Neural cell (in vitro differentiated cells): ENCODE measurements around the gene EQTN. TPM values are rescaled to one million over a fixed set of nuclear protein-coding genes. Genes with fewer than 3 reads are reported as not detected.

ENCODE experiments used
- H2AFZ ChIP-seq: fragments of 200-600, 300-800 bp; sonication (generic), shearing (Covaris generic); 2 replicates; pipeline ENCODE4 v1.6.0; 2014; ENCODE audit warnings: low read depth, mild to moderate bottlenecking, antibody characterized with exemption, low read length, moderate library complexity
- H3F3A ChIP-seq: fragments of 200-600 bp; shearing (Covaris generic); 2 replicates; pipeline ENCODE4 v1.6.1; 2016; ENCODE audit warnings: mild to moderate bottlenecking, moderate library complexity, mixed read lengths, antibody characterized with exemption, low read length; ENCODE audit not compliant: insufficient read depth, poor library complexity, severe bottlenecking
- H3K27ac ChIP-seq: fragments of 200-600, 300-800 bp; sonication (generic), shearing (Covaris generic); 2 replicates; pipeline ENCODE4 v1.5.1; 2014; ENCODE audit warnings: mild to moderate bottlenecking, low read length, moderate library complexity
- H3K27me3 ChIP-seq: fragments of 300-800, 200-600 bp; sonication (generic), shearing (Covaris generic); 2 replicates; pipeline ENCODE4 v1.6.0; 2014; ENCODE audit warnings: mild to moderate bottlenecking, low read depth, low read length, moderate library complexity; ENCODE audit not compliant: insufficient read depth
- H3K36me3 ChIP-seq: fragments of 300-800, 200-600 bp; sonication (generic), shearing (Covaris generic); 2 replicates; pipeline ENCODE4 v1.5.1; 2014; ENCODE audit warnings: mild to moderate bottlenecking, antibody characterized with exemption, low read length, moderate library complexity; ENCODE audit not compliant: insufficient read depth
- H3K4me2 ChIP-seq: fragments of 300-800, 200-600 bp; sonication (generic), shearing (Covaris generic); 2 replicates; pipeline ENCODE4 v1.6.0; 2014; ENCODE audit warnings: mild to moderate bottlenecking, low read length
- H3K4me3 ChIP-seq: fragments of 300-800, 200-600 bp; sonication (generic), shearing (Covaris generic); 2 replicates; pipeline ENCODE4 v1.5.1; 2014; ENCODE audit warnings: mild to moderate bottlenecking, low read length, moderate library complexity
- H3K79me2 ChIP-seq: fragments of 200-600 bp; shearing (Covaris generic); replicated peaks from 2 replicates; pipeline ENCODE4 v1.6.0; 2014; ENCODE audit warnings: mild to moderate bottlenecking, low read length, moderate library complexity; ENCODE audit not compliant: insufficient read depth
- H3K9ac ChIP-seq: fragments of 300-800, 200-600 bp; sonication (generic), shearing (Covaris generic); 2 replicates; pipeline ENCODE4 v1.6.1; 2016; ENCODE audit warnings: mild to moderate bottlenecking, low read length, mixed read lengths
- H3K9me2 ChIP-seq: fragments of 200-600 bp; shearing (Covaris generic); 2 replicates; pipeline ENCODE4 v1.6.1; 2016; ENCODE audit warnings: mild to moderate bottlenecking, low read length, mixed read lengths; ENCODE audit not compliant: insufficient read depth
- H3K9me3 ChIP-seq: fragments of 200-600, 300-800 bp; sonication (generic), shearing (Covaris generic); 2 replicates; pipeline ENCODE4 v1.6.1; 2016; ENCODE audit warnings: mild to moderate bottlenecking, mixed run types, low read length, moderate library complexity, mixed read lengths
- H4K20me1 ChIP-seq: fragments of 200-600 bp; shearing (Covaris generic); 2 replicates; pipeline ENCODE4 v1.6.1; 2016; ENCODE audit warnings: mild to moderate bottlenecking, mixed run types; ENCODE audit not compliant: insufficient read depth
- EP300 ChIP-seq: fragments of 450-650 bp; conservative IDR thresholded peaks from 2 replicates; pipeline ENCODE4 v1.6.1; 2014; ENCODE audit warnings: antibody characterized with exemption, mild to moderate bottlenecking, moderate library complexity; ENCODE audit not compliant: poor library complexity, severe bottlenecking
- EZH2 ChIP-seq: fragments of 200-600, 300-800 bp; shearing (Covaris generic), sonication (generic); IDR thresholded peaks from 2 replicates; pipeline ENCODE4 v1.6.1; 2014; ENCODE audit warnings: antibody characterized with exemption, low read length, borderline replicate concordance, mild to moderate bottlenecking; ENCODE audit not compliant: insufficient read depth, poor library complexity, severe bottlenecking
- MXI1 ChIP-seq: fragments of 450-650 bp; conservative IDR thresholded peaks from 2 replicates; pipeline ENCODE4 v1.6.1; 2014; ENCODE audit warnings: antibody characterized with exemption, mild to moderate bottlenecking; ENCODE audit not compliant: poor library complexity, severe bottlenecking
- POLR2AphosphoS5 ChIP-seq: IDR thresholded peaks from 2 replicates; pipeline ENCODE4 v1.6.1; 2012
- RAD21 ChIP-seq: fragments of 450-650 bp; conservative IDR thresholded peaks from 2 replicates; pipeline ENCODE4 v1.6.1; 2014; ENCODE audit warnings: antibody characterized with exemption, mild to moderate bottlenecking, moderate library complexity
- SMC3 ChIP-seq: fragments of 450-650 bp; conservative IDR thresholded peaks from 2 replicates; pipeline ENCODE4 v1.6.1; 2014; ENCODE audit warnings: antibody characterized with exemption, mild to moderate bottlenecking, moderate library complexity; ENCODE audit not compliant: poor library complexity
- TAF1 ChIP-seq: IDR thresholded peaks from 2 replicates; pipeline ENCODE4 v1.6.1; 2012; ENCODE audit warnings: low read depth
- polyA plus RNA-seq: library from polyadenylated mRNA; depleted of rRNA; stranded (reverse); fragments of >200 nt; gene quantifications from 2 replicates; pipeline ENCODE4 v1.2.3, GENCODE V29; 2014
- TF ChIP-seq, protein P1 (sequence below): IDR thresholded peaks from 2 replicates; pipeline ENCODE4 v1.6.1; 2012; ENCODE audit warnings: borderline replicate concordance
- TF ChIP-seq, protein P2 (sequence below): fragments of 450-650 bp; IDR thresholded peaks from 2 replicates; pipeline ENCODE4 v1.5.1; 2014; ENCODE audit warnings: antibody characterized with exemption, mild to moderate bottlenecking, moderate library complexity; ENCODE audit not compliant: poor library complexity, severe bottlenecking

EQTN gene
- polyA plus RNA-seq, 1 donor from 2014 or later, result not detected

DNA sequence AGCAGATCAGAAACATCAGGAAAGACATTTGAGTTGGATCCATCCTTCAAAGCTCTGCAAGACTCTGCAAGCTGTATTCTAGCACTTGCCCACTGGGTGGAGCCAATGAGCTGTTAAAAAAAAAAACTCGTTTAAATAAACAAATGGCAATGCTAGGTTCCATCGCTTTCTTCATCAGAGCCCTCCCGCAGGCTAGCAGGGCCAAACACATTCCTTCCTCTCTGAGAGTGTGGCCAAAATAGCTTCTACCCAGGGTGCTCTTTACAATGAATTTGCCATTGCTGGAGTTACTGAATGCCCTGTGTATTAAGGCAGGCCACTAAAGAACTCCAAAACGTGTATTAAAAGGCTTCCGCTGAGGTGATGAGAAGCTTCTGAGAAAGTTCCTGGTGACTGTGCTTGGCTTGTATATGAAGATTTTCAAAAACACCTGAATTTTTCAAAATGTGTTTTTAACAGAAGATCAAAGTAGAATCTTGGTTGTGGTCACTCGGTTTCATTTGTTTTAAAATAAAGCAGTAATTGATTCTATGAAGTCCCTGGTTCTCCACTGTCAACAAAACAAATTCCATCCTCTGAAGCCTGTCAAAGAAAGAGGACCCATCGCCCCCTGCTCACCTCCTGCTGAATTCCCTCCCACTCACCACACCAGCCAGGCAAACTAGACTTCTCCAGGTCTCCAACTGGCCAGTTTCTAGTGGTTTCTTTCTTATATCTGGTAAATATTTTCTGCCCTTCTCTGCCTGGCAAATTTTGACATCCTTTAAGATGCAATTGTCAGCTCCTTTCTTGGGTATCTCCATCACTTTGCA, 36.5 kb upstream of the EQTN start:
- no peak overlapping the region for H3K4me3 ChIP-seq
- H3K9ac ChIP-seq, result no peak overlapping the region
- H3K9me2 ChIP-seq, result no peaks in the 10 kb centered on the region
- TF ChIP-seq, protein P1, sequence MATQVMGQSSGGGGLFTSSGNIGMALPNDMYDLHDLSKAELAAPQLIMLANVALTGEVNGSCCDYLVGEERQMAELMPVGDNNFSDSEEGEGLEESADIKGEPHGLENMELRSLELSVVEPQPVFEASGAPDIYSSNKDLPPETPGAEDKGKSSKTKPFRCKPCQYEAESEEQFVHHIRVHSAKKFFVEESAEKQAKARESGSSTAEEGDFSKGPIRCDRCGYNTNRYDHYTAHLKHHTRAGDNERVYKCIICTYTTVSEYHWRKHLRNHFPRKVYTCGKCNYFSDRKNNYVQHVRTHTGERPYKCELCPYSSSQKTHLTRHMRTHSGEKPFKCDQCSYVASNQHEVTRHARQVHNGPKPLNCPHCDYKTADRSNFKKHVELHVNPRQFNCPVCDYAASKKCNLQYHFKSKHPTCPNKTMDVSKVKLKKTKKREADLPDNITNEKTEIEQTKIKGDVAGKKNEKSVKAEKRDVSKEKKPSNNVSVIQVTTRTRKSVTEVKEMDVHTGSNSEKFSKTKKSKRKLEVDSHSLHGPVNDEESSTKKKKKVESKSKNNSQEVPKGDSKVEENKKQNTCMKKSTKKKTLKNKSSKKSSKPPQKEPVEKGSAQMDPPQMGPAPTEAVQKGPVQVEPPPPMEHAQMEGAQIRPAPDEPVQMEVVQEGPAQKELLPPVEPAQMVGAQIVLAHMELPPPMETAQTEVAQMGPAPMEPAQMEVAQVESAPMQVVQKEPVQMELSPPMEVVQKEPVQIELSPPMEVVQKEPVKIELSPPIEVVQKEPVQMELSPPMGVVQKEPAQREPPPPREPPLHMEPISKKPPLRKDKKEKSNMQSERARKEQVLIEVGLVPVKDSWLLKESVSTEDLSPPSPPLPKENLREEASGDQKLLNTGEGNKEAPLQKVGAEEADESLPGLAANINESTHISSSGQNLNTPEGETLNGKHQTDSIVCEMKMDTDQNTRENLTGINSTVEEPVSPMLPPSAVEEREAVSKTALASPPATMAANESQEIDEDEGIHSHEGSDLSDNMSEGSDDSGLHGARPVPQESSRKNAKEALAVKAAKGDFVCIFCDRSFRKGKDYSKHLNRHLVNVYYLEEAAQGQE, result no peak
- TF ChIP-seq MXI1, result no peak
- TF ChIP-seq RAD21, result peak; percentile 92
- TF ChIP-seq SMC3, result peak; percentile 95
- no peak for TF ChIP-seq EZH2
- TF ChIP-seq POLR2AphosphoS5, result no peak
- no peak for TF ChIP-seq TAF1
- TF ChIP-seq, protein P2, sequence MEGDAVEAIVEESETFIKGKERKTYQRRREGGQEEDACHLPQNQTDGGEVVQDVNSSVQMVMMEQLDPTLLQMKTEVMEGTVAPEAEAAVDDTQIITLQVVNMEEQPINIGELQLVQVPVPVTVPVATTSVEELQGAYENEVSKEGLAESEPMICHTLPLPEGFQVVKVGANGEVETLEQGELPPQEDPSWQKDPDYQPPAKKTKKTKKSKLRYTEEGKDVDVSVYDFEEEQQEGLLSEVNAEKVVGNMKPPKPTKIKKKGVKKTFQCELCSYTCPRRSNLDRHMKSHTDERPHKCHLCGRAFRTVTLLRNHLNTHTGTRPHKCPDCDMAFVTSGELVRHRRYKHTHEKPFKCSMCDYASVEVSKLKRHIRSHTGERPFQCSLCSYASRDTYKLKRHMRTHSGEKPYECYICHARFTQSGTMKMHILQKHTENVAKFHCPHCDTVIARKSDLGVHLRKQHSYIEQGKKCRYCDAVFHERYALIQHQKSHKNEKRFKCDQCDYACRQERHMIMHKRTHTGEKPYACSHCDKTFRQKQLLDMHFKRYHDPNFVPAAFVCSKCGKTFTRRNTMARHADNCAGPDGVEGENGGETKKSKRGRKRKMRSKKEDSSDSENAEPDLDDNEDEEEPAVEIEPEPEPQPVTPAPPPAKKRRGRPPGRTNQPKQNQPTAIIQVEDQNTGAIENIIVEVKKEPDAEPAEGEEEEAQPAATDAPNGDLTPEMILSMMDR, result peak; percentile 89
- TF ChIP-seq EP300, result no peak
- no peaks in the 10 kb centered on the region for H3K27me3 ChIP-seq
- H4K20me1 ChIP-seq, result no peaks in the 10 kb centered on the region
- H2AFZ ChIP-seq, result no peak overlapping the region
- no peaks in the 10 kb centered on the region for H3K9me3 ChIP-seq
- no peaks in the 10 kb centered on the region for H3K79me2 ChIP-seq
- H3K36me3 ChIP-seq, result no peaks in the 10 kb centered on the region
- no peaks in the 10 kb centered on the region for H3F3A ChIP-seq
- H3K4me2 ChIP-seq, result no peak overlapping the region
- H3K27ac ChIP-seq, result no peak overlapping the region

DNA sequence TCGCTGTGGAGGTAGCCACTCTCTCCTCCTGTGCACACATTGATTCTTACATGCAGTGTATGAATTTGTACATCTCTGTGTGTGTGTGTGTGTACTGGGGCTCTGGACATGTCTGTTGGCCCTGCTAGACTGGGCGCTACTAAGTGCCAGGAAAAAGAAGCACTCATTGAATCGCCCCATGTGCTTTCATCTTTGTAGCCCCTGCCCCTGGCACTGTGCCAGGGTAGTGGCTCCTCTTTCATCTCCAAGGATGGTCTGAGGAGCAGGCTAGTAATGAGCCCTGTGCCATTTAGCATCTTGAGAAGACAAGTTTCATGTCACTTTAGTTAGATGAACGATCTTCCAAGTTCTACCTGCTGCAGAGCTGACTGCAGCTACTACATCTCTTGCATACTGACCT, 34.4 kb upstream of the EQTN start:
- no peaks in the 10 kb centered on the region for H3K9me2 ChIP-seq
- H3K27me3 ChIP-seq, result no peaks in the 10 kb centered on the region
- H3K9ac ChIP-seq, result no peak overlapping the region
- H3K27ac ChIP-seq, result no peak overlapping the region
- H3K4me3 ChIP-seq, result no peak overlapping the region
- H3K4me2 ChIP-seq, result no peak overlapping the region
- TF ChIP-seq SMC3, result no peak
- TF ChIP-seq MXI1, result no peak
- TF ChIP-seq POLR2AphosphoS5, result no peak
- no peak for TF ChIP-seq RAD21
- no peak for TF ChIP-seq EP300
- TF ChIP-seq, protein P2, result no peak
- TF ChIP-seq, protein P1, result no peak
- TF ChIP-seq EZH2, result no peak
- TF ChIP-seq TAF1, result no peak
- no peaks in the 10 kb centered on the region for H3F3A ChIP-seq
- H2AFZ ChIP-seq, result no peak overlapping the region
- no peaks in the 10 kb centered on the region for H3K36me3 ChIP-seq
- no peaks in the 10 kb centered on the region for H3K9me3 ChIP-seq
- no peaks in the 10 kb centered on the region for H3K79me2 ChIP-seq
- H4K20me1 ChIP-seq, result no peaks in the 10 kb centered on the region
